Pulmonary artery endothelial cell (primary cell): ENCODE data around the gene CCT8. TPM values are rescaled to one million over a fixed set of nuclear protein-coding genes. Genes with fewer than 3 reads are reported as not detected.
A peak's percentile ranks its signal among the peaks of the same experiment; 100 is the strongest.
"Not testable (repeated sequence)": the region's sequence is repeated elsewhere in the genome, so short reads cannot be mapped to it uniquely, and the experiment has no call there.

ENCODE experiments used
- DNase-seq: peaks from one replicate; pipeline ENCODE4 v3.0.0-alpha.2; 2011; ENCODE audit warnings: low read depth, low spot score
- total RNA-seq: library from RNA; depleted of rRNA; stranded (reverse); fragments of >200 nt; gene quantifications from 2 replicates; pipeline ENCODE4 v1.2.3, GENCODE V29; 2014

CCT8 gene
- total RNA-seq, 1 donor from 2014 or later = 316 TPM

GRCh38 chr21:29024474-29025327, 48.7 kb downstream of the CCT8 start, which contains the start of gene USP16:
Gene USP16 (plus strand): TSS chr21:29024668. CDS start chr21:29027914, 3,246 bp downstream.
- peak; percentile 97 for DNase-seq

GRCh38 chr21:29022166-29022565, 51.3 kb downstream of the CCT8 start:
- DNase-seq = no peak

GRCh38 chr21:29018540-29018939, 54.9 kb downstream of the CCT8 start:
- no peak for DNase-seq

- peak; percentile 41 for DNase-seq
These were observed 55.7 kb downstream of the CCT8 start for GRCh38 chr21:29017639-29018237.

- DNase-seq = not testable (repeated sequence)
These were observed 62.2 kb downstream of the CCT8 start for GRCh38 chr21:29011236-29011635.

GRCh38 chr21:29008367-29008766, 65.1 kb downstream of the CCT8 start:
- no peak for DNase-seq

- DNase-seq = no peak
These were observed 65.6 kb downstream of the CCT8 start for GRCh38 chr21:29007810-29008209.

GRCh38 chr21:29007135-29007534, 66.3 kb downstream of the CCT8 start:
- DNase-seq = no peak

Other genes starting within 250 kb of the CCT8 start
- 26.0 and 29.5 TPM in 2 replicates for gene LTN1, start 80.8 kb downstream of the CCT8 start, total RNA-seq
- 20.6 and 27.8 TPM in 2 replicates for gene RWDD2B, start 54.3 kb downstream of the CCT8 start, total RNA-seq
- gene USP16, start 49.0 kb downstream of the CCT8 start, total RNA-seq = 28.2 and 38.6 TPM in 2 replicates
- gene MAP3K7CL, start 57.0 kb upstream of the CCT8 start, total RNA-seq = 6.6 and 7.6 TPM in 2 replicates
- gene BACH1, start 225.3 kb upstream of the CCT8 start, total RNA-seq = 23.3 and 27.3 TPM in 2 replicates